Measurements from ENCODE around the gene ABI1. TPM values are rescaled to one million over a fixed set of nuclear protein-coding genes. Genes with fewer than 3 reads are reported as not detected.

The ABI1 gene
- total RNA-seq, 1 experiment from 2014 or later: 36.9 TPM

- Histone ChIP-seq H2AFZ (ENCODE audit: low read length) (no peak overlapping the region), H2BK5ac (ENCODE audit: insufficient read length, low read length) (no peak overlapping the region), H3K18ac (ENCODE audit: insufficient read length, low read depth, low read length) (no peak overlapping the region), H3T11ph (ENCODE audit: low read length) (no peak overlapping the region), H4K91ac (ENCODE audit: insufficient read length, low read depth, low read length) (no peak overlapping the region), H3K23ac (ENCODE audit: insufficient read length, low read depth, low read length) (no peak overlapping the region), H2BK20ac (ENCODE audit: low read depth, low read length, poor library complexity, severe bottlenecking) (no peak overlapping the region), H3K4me2 (ENCODE audit: insufficient read depth, insufficient read length, low read length) (no peak overlapping the region), H2BK15ac (ENCODE audit: low read depth, low read length) (no peak overlapping the region), H2AK5ac (ENCODE audit: insufficient read length, low read length) (no peak overlapping the region), H4K8ac (replicated peaks; ENCODE audit: insufficient read length, low read depth, low read length) (no peak overlapping the region), H3K4me1 (ENCODE audit: insufficient read depth, low read length) (no peaks in the 10 kb centered on the region), H4K20me1 (ENCODE audit: control insufficient read depth, insufficient read depth, insufficient read length) (no peaks in the 10 kb centered on the region), H3K27me3 (ENCODE audit: insufficient read depth, low read length) (no peaks in the 10 kb centered on the region), H2BK12ac (ENCODE audit: insufficient read length, low read depth, low read length) (no peak overlapping the region), H4K5ac (ENCODE audit: insufficient read length, low read depth, low read length) (no peak overlapping the region), H3K14ac (ENCODE audit: insufficient read depth, low read length) (no peak overlapping the region), H3K9me3 (ENCODE audit: control insufficient read depth, low read depth, low read length) (no peaks in the 10 kb centered on the region), H3K23me2 (ENCODE audit: insufficient read length, low read depth, low read length, poor library complexity, severe bottlenecking) (no peaks in the 10 kb centered on the region), H3K56ac (ENCODE audit: insufficient read length, low read depth, low read length) (no peak overlapping the region), H3K4ac (ENCODE audit: low read depth, low read length) (no peak overlapping the region), H2BK120ac (ENCODE audit: low read depth, low read length, poor library complexity, severe bottlenecking) (no peak overlapping the region), H3K27ac (ENCODE audit: insufficient read length, low read depth, low read length) (no peak overlapping the region), H3K79me2 (ENCODE audit: insufficient read depth, low read length) (no peaks in the 10 kb centered on the region), H3K79me1 (ENCODE audit: insufficient read depth, low read depth, low read length, poor library complexity, severe bottlenecking) (no peaks in the 10 kb centered on the region), H3K9ac (ENCODE audit: extremely low read depth, insufficient read length, low read length) (no peak overlapping the region)
- no peak for DNase-seq
- Mint-ChIP-seq H3K36me3 (ENCODE audit: insufficient read depth in 1 of 3, low read depth in 3 of 3) (peaks cover 0 to 2% (median 0%) of the 10 kb centered on the region in 3 experiments; a peak in 3 of 7 replicates), H3K4me3 (no peak overlapping the region), H3K27ac (peak overlapping the region in 1 of 3 experiments; percentile 65; a peak in 1 of 7 replicates), H3K27me3 (ENCODE audit: low read depth) (peaks cover 3% of the 10 kb centered on the region; the same call in 1 of the 2 replicates), H3K4me1 (peaks cover 4 to 7% of the 10 kb centered on the region in 2 experiments; a peak in 3 of 4 replicates), H3K9me3 (peaks cover 2 to 6% of the 10 kb centered on the region in 2 experiments; a peak in 3 of 5 replicates)
- TF ChIP-seq, protein P1, sequence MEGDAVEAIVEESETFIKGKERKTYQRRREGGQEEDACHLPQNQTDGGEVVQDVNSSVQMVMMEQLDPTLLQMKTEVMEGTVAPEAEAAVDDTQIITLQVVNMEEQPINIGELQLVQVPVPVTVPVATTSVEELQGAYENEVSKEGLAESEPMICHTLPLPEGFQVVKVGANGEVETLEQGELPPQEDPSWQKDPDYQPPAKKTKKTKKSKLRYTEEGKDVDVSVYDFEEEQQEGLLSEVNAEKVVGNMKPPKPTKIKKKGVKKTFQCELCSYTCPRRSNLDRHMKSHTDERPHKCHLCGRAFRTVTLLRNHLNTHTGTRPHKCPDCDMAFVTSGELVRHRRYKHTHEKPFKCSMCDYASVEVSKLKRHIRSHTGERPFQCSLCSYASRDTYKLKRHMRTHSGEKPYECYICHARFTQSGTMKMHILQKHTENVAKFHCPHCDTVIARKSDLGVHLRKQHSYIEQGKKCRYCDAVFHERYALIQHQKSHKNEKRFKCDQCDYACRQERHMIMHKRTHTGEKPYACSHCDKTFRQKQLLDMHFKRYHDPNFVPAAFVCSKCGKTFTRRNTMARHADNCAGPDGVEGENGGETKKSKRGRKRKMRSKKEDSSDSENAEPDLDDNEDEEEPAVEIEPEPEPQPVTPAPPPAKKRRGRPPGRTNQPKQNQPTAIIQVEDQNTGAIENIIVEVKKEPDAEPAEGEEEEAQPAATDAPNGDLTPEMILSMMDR (conservative IDR thresholded peaks at IDR 0.05): no peak
- WGBS (ENCODE audit: extremely low coverage, insufficient read length, low lambda C conversion rate): no CpG with 5 or more reads among the region's 3 CpGs
Observed at GRCh38 chr10:26887611-26888215, 27.0 kb upstream of the ABI1 start.

Measured in H9 (cell line).